ENCODE results near the gene SESTD1.
A peak's percentile ranks its signal among the peaks of the same experiment; 100 is the strongest.

The SESTD1 gene

GRCh38 chr2:179275253-179276012, 10.8 kb upstream of the SESTD1 start:
- H3K4me1 Mint-ChIP-seq (ENCODE audit: low read depth): no peaks in the 10 kb centered on the region
- DNase-seq: no peak
- H3K9me3 Mint-ChIP-seq: no peaks in the 10 kb centered on the region
- no peak overlapping the region for H3K27ac Mint-ChIP-seq
- H3K36me3 Mint-ChIP-seq (ENCODE audit: low read depth): no peaks in the 10 kb centered on the region
- H3K4me3 Mint-ChIP-seq: no peak overlapping the region
- H3K27me3 Mint-ChIP-seq: no peaks in the 10 kb centered on the region

- Mint-ChIP-seq H3K4me1 (ENCODE audit: low read depth) (no peaks in the 10 kb centered on the region), H3K27ac (no peak overlapping the region), H3K4me3 (no peak overlapping the region), H3K9me3 (no peaks in the 10 kb centered on the region), H3K27me3 (no peaks in the 10 kb centered on the region), H3K36me3 (ENCODE audit: low read depth) (no peaks in the 10 kb centered on the region)
- no peak for DNase-seq
Measured at GRCh38 chr2:179274749-179275148, 10.1 kb upstream of the SESTD1 start.

- DNase-seq: no peak
- no peaks in the 10 kb centered on the region for H3K9me3 Mint-ChIP-seq
- H3K27me3 Mint-ChIP-seq: peaks cover 3% of the 10 kb centered on the region
- H3K27ac Mint-ChIP-seq: no peak overlapping the region
- H3K4me1 Mint-ChIP-seq (ENCODE audit: low read depth): peaks cover 3% of the 10 kb centered on the region
- no peak overlapping the region for H3K4me3 Mint-ChIP-seq
- H3K36me3 Mint-ChIP-seq (ENCODE audit: low read depth): no peaks in the 10 kb centered on the region
Measured at GRCh38 chr2:179273461-179273962, 8.9 kb upstream of the SESTD1 start.

GRCh38 chr2:179272406-179273192, 8.0 kb upstream of the SESTD1 start:
- H3K4me1 Mint-ChIP-seq (ENCODE audit: low read depth): peaks cover 7% of the 10 kb centered on the region
- no peaks in the 10 kb centered on the region for H3K9me3 Mint-ChIP-seq
- no peak overlapping the region for H3K4me3 Mint-ChIP-seq
- no peak overlapping the region for H3K27ac Mint-ChIP-seq
- no peak for DNase-seq
- H3K27me3 Mint-ChIP-seq: peaks cover 4% of the 10 kb centered on the region
- H3K36me3 Mint-ChIP-seq (ENCODE audit: low read depth): no peaks in the 10 kb centered on the region

- no peak overlapping the region for H3K4me3 Mint-ChIP-seq
- H3K27ac Mint-ChIP-seq: no peak overlapping the region
- no peaks in the 10 kb centered on the region for H3K9me3 Mint-ChIP-seq
- peaks cover 7% of the 10 kb centered on the region for H3K4me1 Mint-ChIP-seq (ENCODE audit: low read depth)
- no peak for DNase-seq
- peaks cover 14% of the 10 kb centered on the region for H3K27me3 Mint-ChIP-seq
- no peaks in the 10 kb centered on the region for H3K36me3 Mint-ChIP-seq (ENCODE audit: low read depth)
Measured at GRCh38 chr2:179270689-179271088, 6.1 kb upstream of the SESTD1 start.

GRCh38 chr2:179268277-179268925, 3.8 kb upstream of the SESTD1 start:
- DNase-seq: no peak
- no peaks in the 10 kb centered on the region for H3K9me3 Mint-ChIP-seq
- no peak overlapping the region for H3K4me3 Mint-ChIP-seq
- peaks cover 2% of the 10 kb centered on the region for H3K36me3 Mint-ChIP-seq (ENCODE audit: low read depth)
- peaks cover 18% of the 10 kb centered on the region for H3K4me1 Mint-ChIP-seq (ENCODE audit: low read depth)
- H3K27me3 Mint-ChIP-seq: peaks cover 28% of the 10 kb centered on the region
- no peak overlapping the region for H3K27ac Mint-ChIP-seq

GRCh38 chr2:179266271-179266670, 1.6 kb upstream of the SESTD1 start:
- Mint-ChIP-seq H3K36me3 (ENCODE audit: low read depth) (peaks cover 2% of the 10 kb centered on the region), H3K27me3 (peaks cover 42% of the 10 kb centered on the region), H3K4me1 (ENCODE audit: low read depth) (peaks cover 28% of the 10 kb centered on the region), H3K9me3 (no peaks in the 10 kb centered on the region), H3K27ac (no peak overlapping the region), H3K4me3 (no peak overlapping the region)
- no peak for DNase-seq

GRCh38 chr2:179265082-179265510, 464 bp upstream of the SESTD1 start:
- peak overlapping the region; percentile 67 for H3K27ac Mint-ChIP-seq

GRCh38 chr2:179263446-179264367, 925 bp downstream of the SESTD1 start:
- Mint-ChIP-seq H3K9me3 (no peaks in the 10 kb centered on the region), H3K4me3 (peak overlapping the region; percentile 83), H3K27me3 (peaks cover 44% of the 10 kb centered on the region), H3K27ac (peak overlapping the region; percentile 77), H3K4me1 (ENCODE audit: low read depth) (peaks cover 28% of the 10 kb centered on the region), H3K36me3 (ENCODE audit: low read depth) (peaks cover 2% of the 10 kb centered on the region)
- DNase-seq: peak; percentile 55

More at GRCh38 chr2:179265082-179265510, 464 bp upstream of the SESTD1 start:
- Mint-ChIP-seq H3K4me3 (peak overlapping the region; percentile 73), H3K4me1 (ENCODE audit: low read depth) (peaks cover 28% of the 10 kb centered on the region), H3K9me3 (no peaks in the 10 kb centered on the region), H3K36me3 (ENCODE audit: low read depth) (peaks cover 2% of the 10 kb centered on the region), H3K27me3 (peaks cover 45% of the 10 kb centered on the region)
- DNase-seq: no peak

- H3K4me3 Mint-ChIP-seq: peak overlapping the region; percentile 83
- peaks cover 42% of the 10 kb centered on the region for H3K27me3 Mint-ChIP-seq
- H3K9me3 Mint-ChIP-seq: no peaks in the 10 kb centered on the region
- DNase-seq: no peak
- peaks cover 22% of the 10 kb centered on the region for H3K4me1 Mint-ChIP-seq (ENCODE audit: low read depth)
- no peak overlapping the region for H3K27ac Mint-ChIP-seq
- peaks cover 2% of the 10 kb centered on the region for H3K36me3 Mint-ChIP-seq (ENCODE audit: low read depth)
Measured at GRCh38 chr2:179263015-179263414, 1.6 kb downstream of the SESTD1 start.

GRCh38 chr2:179262077-179262660, 2.5 kb downstream of the SESTD1 start:
- H3K36me3 Mint-ChIP-seq (ENCODE audit: low read depth): peaks cover 2% of the 10 kb centered on the region
- H3K9me3 Mint-ChIP-seq: no peaks in the 10 kb centered on the region
- H3K27ac Mint-ChIP-seq: no peak overlapping the region
- peaks cover 41% of the 10 kb centered on the region for H3K27me3 Mint-ChIP-seq
- peaks cover 21% of the 10 kb centered on the region for H3K4me1 Mint-ChIP-seq (ENCODE audit: low read depth)
- no peak overlapping the region for H3K4me3 Mint-ChIP-seq
- DNase-seq: no peak

GRCh38 chr2:179261151-179261825, 3.3 kb downstream of the SESTD1 start:
- Mint-ChIP-seq H3K4me3 (no peak overlapping the region), H3K9me3 (no peaks in the 10 kb centered on the region), H3K4me1 (ENCODE audit: low read depth) (peaks cover 21% of the 10 kb centered on the region), H3K36me3 (ENCODE audit: low read depth) (peaks cover 2% of the 10 kb centered on the region), H3K27me3 (peaks cover 37% of the 10 kb centered on the region), H3K27ac (no peak overlapping the region)
- DNase-seq: no peak

- Mint-ChIP-seq H3K27ac (no peak overlapping the region), H3K36me3 (ENCODE audit: low read depth) (peaks cover 2% of the 10 kb centered on the region), H3K4me1 (ENCODE audit: low read depth) (peaks cover 21% of the 10 kb centered on the region), H3K4me3 (no peak overlapping the region), H3K27me3 (peaks cover 27% of the 10 kb centered on the region), H3K9me3 (no peaks in the 10 kb centered on the region)
- DNase-seq: no peak
Measured at GRCh38 chr2:179260224-179260623, 4.4 kb downstream of the SESTD1 start.

Measured in activated T-cell treated with anti-CD3 and anti-CD28 coated beads, Interleukin-2, amount 50 U/mL, for 24 hours (primary cell).